Cardiac fibroblast (primary cell): ENCODE measurements around the gene IGSF9B.

Experiments
- DNase-seq, 2 donors: peaks; one replicate each; pipeline versions ENCODE4 v3.0.0 to v3.0.0-alpha.2; 2010; ENCODE audit warnings: low read depth in 2 of 2
- H3K4me3 ChIP-seq, 2 donors: replicated peaks in 1 of 2; 1 replicate in 1 of 2; 2 replicates in 1 of 2; pipeline ENCODE4 v1.5.1; 2011; ENCODE audit warnings: low read depth in 2 of 2, low read length in 2 of 2, mild to moderate bottlenecking in 2 of 2, moderate library complexity in 1 of 2
- TF ChIP-seq, protein P1 (sequence below): IDR thresholded peaks from one replicate; pipeline ENCODE4 v1.5.1; 2011; ENCODE audit warnings: low read depth, mild to moderate bottlenecking, low read length, inconsistent platforms

Gene IGSF9B

GRCh38 chr11:133887692-133888332 is 69.0 kb downstream of the IGSF9B start:
- DNase-seq = no peak
- TF ChIP-seq, protein P1, sequence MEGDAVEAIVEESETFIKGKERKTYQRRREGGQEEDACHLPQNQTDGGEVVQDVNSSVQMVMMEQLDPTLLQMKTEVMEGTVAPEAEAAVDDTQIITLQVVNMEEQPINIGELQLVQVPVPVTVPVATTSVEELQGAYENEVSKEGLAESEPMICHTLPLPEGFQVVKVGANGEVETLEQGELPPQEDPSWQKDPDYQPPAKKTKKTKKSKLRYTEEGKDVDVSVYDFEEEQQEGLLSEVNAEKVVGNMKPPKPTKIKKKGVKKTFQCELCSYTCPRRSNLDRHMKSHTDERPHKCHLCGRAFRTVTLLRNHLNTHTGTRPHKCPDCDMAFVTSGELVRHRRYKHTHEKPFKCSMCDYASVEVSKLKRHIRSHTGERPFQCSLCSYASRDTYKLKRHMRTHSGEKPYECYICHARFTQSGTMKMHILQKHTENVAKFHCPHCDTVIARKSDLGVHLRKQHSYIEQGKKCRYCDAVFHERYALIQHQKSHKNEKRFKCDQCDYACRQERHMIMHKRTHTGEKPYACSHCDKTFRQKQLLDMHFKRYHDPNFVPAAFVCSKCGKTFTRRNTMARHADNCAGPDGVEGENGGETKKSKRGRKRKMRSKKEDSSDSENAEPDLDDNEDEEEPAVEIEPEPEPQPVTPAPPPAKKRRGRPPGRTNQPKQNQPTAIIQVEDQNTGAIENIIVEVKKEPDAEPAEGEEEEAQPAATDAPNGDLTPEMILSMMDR = no peak

GRCh38 chr11:133886029-133886428 is 70.7 kb downstream of the IGSF9B start:
- TF ChIP-seq, protein P1 = no peak
- no peak overlapping the region for H3K4me3 ChIP-seq
- DNase-seq = no peak

More at GRCh38 chr11:133887692-133888332, 69.0 kb downstream of the IGSF9B start:
- H3K4me3 ChIP-seq = no peak overlapping the region

GRCh38 chr11:133872160-133872559 is 84.6 kb downstream of the IGSF9B start:
- DNase-seq = no peak
- TF ChIP-seq, protein P1 = no peak
- no peak overlapping the region for H3K4me3 ChIP-seq

DNA sequence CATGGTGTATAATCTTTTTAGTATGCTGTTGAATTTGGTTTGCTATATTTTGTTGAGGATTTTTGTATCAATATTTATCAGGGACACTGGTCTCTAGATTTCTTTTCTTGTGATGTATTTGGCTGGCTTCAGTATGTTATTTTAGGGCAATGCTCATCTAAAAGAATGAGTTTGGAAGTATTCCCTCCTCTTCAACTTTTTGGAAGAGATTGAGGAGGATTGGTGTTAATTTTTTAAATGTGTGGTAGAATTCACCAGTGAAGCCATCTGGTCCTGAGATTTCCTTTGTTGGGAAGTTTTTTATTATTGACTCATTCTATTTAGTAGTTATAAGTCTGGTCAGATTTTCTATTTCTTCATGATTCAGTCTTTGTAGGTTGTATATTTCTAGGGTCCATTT is 89.3 kb downstream of the IGSF9B start:
- DNase-seq = no peak
- TF ChIP-seq, protein P1 = no peak
- no peak overlapping the region for H3K4me3 ChIP-seq

GRCh38 chr11:133865466-133865865 is 91.3 kb downstream of the IGSF9B start:
- DNase-seq = no peak
- H3K4me3 ChIP-seq = no peak overlapping the region
- TF ChIP-seq, protein P1 = no peak

GRCh38 chr11:133864756-133865155 is 92.0 kb downstream of the IGSF9B start:
- no peak overlapping the region for H3K4me3 ChIP-seq
- no peak for DNase-seq
- TF ChIP-seq, protein P1 = no peak

- DNase-seq = no peak
- H3K4me3 ChIP-seq = no peak overlapping the region
- TF ChIP-seq, protein P1 = no peak
Observed at GRCh38 chr11:133860151-133860550, 96.6 kb downstream of the IGSF9B start.
